ENCODE measurements around the gene ASF1A.

The ASF1A gene

GRCh38 chr6:118893807-118894424, at the start of gene ASF1A:
ASF1A (plus strand) TSS chr6:118894152; CDS start chr6:118894414, 262 bp downstream.
- DNase-seq: peak; percentile 98
- Histone ChIP-seq H3K9me3 (ENCODE audit: severe bottlenecking) (no peaks in the 10 kb centered on the region), H3K4me3 (ENCODE audit: low read depth, low read length) (peak within 1 kb of the TSS; percentile 88), H3K36me3 (peaks cover 18% of the 10 kb centered on the region), H3K27me3 (ENCODE audit: insufficient read depth, low read depth, severe bottlenecking) (no peaks in the 10 kb centered on the region), H3K27ac (peak within 1 kb of the TSS; percentile 96)
- TF ChIP-seq, protein P1, sequence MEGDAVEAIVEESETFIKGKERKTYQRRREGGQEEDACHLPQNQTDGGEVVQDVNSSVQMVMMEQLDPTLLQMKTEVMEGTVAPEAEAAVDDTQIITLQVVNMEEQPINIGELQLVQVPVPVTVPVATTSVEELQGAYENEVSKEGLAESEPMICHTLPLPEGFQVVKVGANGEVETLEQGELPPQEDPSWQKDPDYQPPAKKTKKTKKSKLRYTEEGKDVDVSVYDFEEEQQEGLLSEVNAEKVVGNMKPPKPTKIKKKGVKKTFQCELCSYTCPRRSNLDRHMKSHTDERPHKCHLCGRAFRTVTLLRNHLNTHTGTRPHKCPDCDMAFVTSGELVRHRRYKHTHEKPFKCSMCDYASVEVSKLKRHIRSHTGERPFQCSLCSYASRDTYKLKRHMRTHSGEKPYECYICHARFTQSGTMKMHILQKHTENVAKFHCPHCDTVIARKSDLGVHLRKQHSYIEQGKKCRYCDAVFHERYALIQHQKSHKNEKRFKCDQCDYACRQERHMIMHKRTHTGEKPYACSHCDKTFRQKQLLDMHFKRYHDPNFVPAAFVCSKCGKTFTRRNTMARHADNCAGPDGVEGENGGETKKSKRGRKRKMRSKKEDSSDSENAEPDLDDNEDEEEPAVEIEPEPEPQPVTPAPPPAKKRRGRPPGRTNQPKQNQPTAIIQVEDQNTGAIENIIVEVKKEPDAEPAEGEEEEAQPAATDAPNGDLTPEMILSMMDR (IDR thresholded peaks at IDR 0.05; ENCODE audit: low read depth, low read length): peak; percentile 64

DNA sequence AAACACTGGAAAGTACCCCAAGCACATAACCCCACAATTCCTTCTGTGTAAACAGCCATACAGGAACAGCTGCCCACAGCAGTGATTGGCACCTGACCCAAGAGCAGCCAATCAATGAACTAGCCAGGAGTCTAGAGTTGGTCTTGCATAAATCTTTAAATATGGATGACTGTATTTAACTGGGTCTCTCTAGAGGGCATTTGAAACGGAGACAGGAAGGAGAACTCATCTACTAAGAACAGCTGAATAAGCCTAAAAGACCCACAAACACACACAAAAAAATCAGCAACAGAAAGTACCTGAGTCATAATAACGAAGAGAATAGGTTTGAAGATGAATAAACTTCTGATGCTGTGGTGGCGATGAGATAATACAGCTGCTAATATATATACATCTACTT, 49.0 kb upstream of the ASF1A start:
- Histone ChIP-seq H3K27me3 (ENCODE audit: insufficient read depth, low read depth, severe bottlenecking) (no peaks in the 10 kb centered on the region), H3K9me3 (ENCODE audit: severe bottlenecking) (no peaks in the 10 kb centered on the region), H3K27ac (no peak overlapping the region), H3K4me3 (ENCODE audit: low read depth, low read length) (no peak overlapping the region), H3K36me3 (no peaks in the 10 kb centered on the region)
- DNase-seq: no peak
- TF ChIP-seq, protein P1 (IDR thresholded peaks at IDR 0.05; ENCODE audit: low read depth, low read length): no peak

DNA sequence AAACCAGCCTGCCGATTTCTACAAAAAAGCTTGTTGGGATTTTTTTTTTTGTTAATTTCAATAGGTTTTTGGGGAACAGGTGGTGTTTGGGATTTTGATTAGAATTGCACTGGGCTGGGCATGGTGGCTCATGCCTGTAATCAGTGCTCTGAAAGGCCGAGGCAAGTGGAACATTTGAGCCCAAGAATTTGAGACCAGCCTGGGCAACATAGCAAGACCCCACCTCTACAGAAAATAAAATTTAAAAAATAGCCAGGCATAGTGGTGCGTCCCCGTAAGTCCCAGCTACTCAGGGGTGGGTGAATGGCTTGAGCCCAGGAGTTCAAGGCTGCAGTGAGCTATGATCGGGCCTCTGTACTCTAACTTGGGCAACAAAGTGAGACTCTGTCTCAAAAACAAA, 40.5 kb upstream of the ASF1A start:
- H3K27me3 ChIP-seq (ENCODE audit: insufficient read depth, low read depth, severe bottlenecking): no peaks in the 10 kb centered on the region
- no peaks in the 10 kb centered on the region for H3K36me3 ChIP-seq
- H3K4me3 ChIP-seq (ENCODE audit: low read depth, low read length): no peak overlapping the region
- H3K27ac ChIP-seq: no peak overlapping the region
- H3K9me3 ChIP-seq (ENCODE audit: severe bottlenecking): no peaks in the 10 kb centered on the region
- TF ChIP-seq, protein P1 (IDR thresholded peaks at IDR 0.05; ENCODE audit: low read depth, low read length): no peak
- DNase-seq: no peak

GRCh38 chr6:118856301-118856700, 37.7 kb upstream of the ASF1A start:
- TF ChIP-seq, protein P1 (IDR thresholded peaks at IDR 0.05; ENCODE audit: low read depth, low read length): no peak
- Histone ChIP-seq H3K36me3 (no peaks in the 10 kb centered on the region), H3K9me3 (ENCODE audit: severe bottlenecking) (no peaks in the 10 kb centered on the region), H3K4me3 (ENCODE audit: low read depth, low read length) (no peak overlapping the region), H3K27ac (no peak overlapping the region), H3K27me3 (ENCODE audit: insufficient read depth, low read depth, severe bottlenecking) (no peaks in the 10 kb centered on the region)
- DNase-seq: no peak

GRCh38 chr6:118859517-118860064, 34.4 kb upstream of the ASF1A start:
- TF ChIP-seq, protein P1 (IDR thresholded peaks at IDR 0.05; ENCODE audit: low read depth, low read length): no peak
- Histone ChIP-seq H3K27ac (no peak overlapping the region), H3K9me3 (ENCODE audit: severe bottlenecking) (no peaks in the 10 kb centered on the region), H3K27me3 (ENCODE audit: insufficient read depth, low read depth, severe bottlenecking) (no peaks in the 10 kb centered on the region), H3K4me3 (ENCODE audit: low read depth, low read length) (no peak overlapping the region), H3K36me3 (no peaks in the 10 kb centered on the region)
- DNase-seq: no peak

DNA sequence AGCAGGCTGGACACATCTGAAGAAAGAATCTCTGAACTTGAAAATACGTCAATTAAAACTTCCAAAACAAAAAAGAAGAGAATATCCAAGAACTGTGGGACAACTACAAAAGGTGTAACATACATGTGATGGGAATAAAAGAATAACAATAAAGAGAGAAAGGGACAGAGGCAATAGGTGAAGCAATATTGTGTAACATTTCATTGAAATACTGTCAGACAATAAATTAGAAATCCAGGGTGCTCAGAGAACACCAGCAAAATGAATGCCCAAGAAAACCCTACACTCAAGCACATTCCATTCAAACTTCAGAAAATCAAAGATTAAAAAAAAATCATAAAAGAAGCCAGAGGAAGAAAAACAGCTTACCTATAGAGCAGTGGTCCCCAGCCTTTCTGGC, 33.6 kb upstream of the ASF1A start:
- no peaks in the 10 kb centered on the region for H3K27me3 ChIP-seq (ENCODE audit: insufficient read depth, low read depth, severe bottlenecking)
- no peak overlapping the region for H3K4me3 ChIP-seq (ENCODE audit: low read depth, low read length)
- TF ChIP-seq, protein P1 (IDR thresholded peaks at IDR 0.05; ENCODE audit: low read depth, low read length): no peak
- H3K9me3 ChIP-seq (ENCODE audit: severe bottlenecking): no peaks in the 10 kb centered on the region
- no peaks in the 10 kb centered on the region for H3K36me3 ChIP-seq
- no peak for DNase-seq
- H3K27ac ChIP-seq: no peak overlapping the region

Data from WERI-Rb-1 (cell line).